Esophagus squamous epithelium (tissue), 4 donors: ENCODE data around the gene AMBP.

Experiments used
- CTCF ChIP-seq, 6 experiments: fragments of 450-650 bp in 4 of 6; fragments of 200-600 bp in 2 of 6; sonication (generic) in 2 of 6; IDR thresholded peaks; one replicate each; pipeline ENCODE4 v1.5.1; 2016 to 2019; ENCODE audit warnings: antibody characterized with exemption in 6 of 6, mild to moderate bottlenecking in 4 of 6, moderate library complexity in 4 of 6
- POLR2A ChIP-seq, 4 donors: fragments of 450-650 bp; IDR thresholded peaks; one replicate each; pipeline ENCODE4 v1.6.1; 2017; ENCODE audit warnings: antibody characterized with exemption in 4 of 4, mild to moderate bottlenecking in 4 of 4, moderate library complexity in 3 of 4

- TF ChIP-seq CTCF (IDR thresholded peaks at IDR 0.05) (no peak), POLR2A (IDR thresholded peaks at IDR 0.05) (no peak)
Observed at GRCh38 chr9:114110180-114110579, 32.1 kb upstream of the AMBP start.
